H9 (cell line): ENCODE data around the gene TMEM185B. TPM values are rescaled to one million over a fixed set of nuclear protein-coding genes. Genes with fewer than 3 reads are reported as not detected.

ENCODE experiments used
- DNase-seq: peaks from one replicate; pipeline ENCODE4 v3.0.0-alpha.2; 2017
- H2AFZ ChIP-seq: one replicate; pipeline ENCODE4 v1.6.1; 2013; ENCODE audit warnings: mild to moderate bottlenecking, low read length, control low read depth, moderate library complexity
- H2AK5ac ChIP-seq: 2 replicates; pipeline ENCODE4 v1.6.1; 2013; ENCODE audit warnings: low read length, control low read depth, mixed read lengths; ENCODE audit not compliant: insufficient read length
- H2BK120ac ChIP-seq: one replicate; pipeline ENCODE4 v1.6.1; 2013; ENCODE audit warnings: low read depth, mild to moderate bottlenecking, low read length, control low read depth, inconsistent platforms; ENCODE audit not compliant: poor library complexity, severe bottlenecking
- H2BK12ac ChIP-seq: 2 replicates; pipeline ENCODE4 v1.6.1; 2013; ENCODE audit warnings: low read length, control low read depth, mixed read lengths, low read depth; ENCODE audit not compliant: insufficient read length
- H2BK15ac ChIP-seq: 2 replicates; pipeline ENCODE4 v1.6.1; 2013; ENCODE audit warnings: low read depth, low read length, control low read depth
- H2BK20ac ChIP-seq: one replicate; pipeline ENCODE4 v1.6.1; 2013; ENCODE audit warnings: low read depth, mild to moderate bottlenecking, low read length, control low read depth, inconsistent platforms; ENCODE audit not compliant: poor library complexity, severe bottlenecking
- H2BK5ac ChIP-seq: 2 replicates; pipeline ENCODE4 v1.6.1; 2013; ENCODE audit warnings: low read length, control low read depth, mixed read lengths; ENCODE audit not compliant: insufficient read length
- H3K14ac ChIP-seq: 2 replicates; pipeline ENCODE4 v1.6.1; 2013; ENCODE audit warnings: low read length, control low read depth; ENCODE audit not compliant: insufficient read depth
- H3K18ac ChIP-seq: 2 replicates; pipeline ENCODE4 v1.6.1; 2013; ENCODE audit warnings: low read depth, mild to moderate bottlenecking, mixed read lengths, low read length, control low read depth; ENCODE audit not compliant: insufficient read length
- H3K23ac ChIP-seq: 2 replicates; pipeline ENCODE4 v1.6.1; 2013; ENCODE audit warnings: low read length, control low read depth, mixed read lengths, low read depth; ENCODE audit not compliant: insufficient read length
- H3K23me2 ChIP-seq: 2 replicates; pipeline ENCODE4 v1.6.1; 2013; ENCODE audit warnings: low read depth, mild to moderate bottlenecking, mixed read lengths, low read length, control low read depth; ENCODE audit not compliant: insufficient read length, poor library complexity, severe bottlenecking
- H3K27ac ChIP-seq: 2 replicates; pipeline ENCODE4 v1.5.1; 2013; ENCODE audit warnings: low read length, control low read depth, mixed read lengths, low read depth; ENCODE audit not compliant: insufficient read length
- H3K27me3 ChIP-seq: 2 replicates; pipeline ENCODE4 v1.6.1; 2013; ENCODE audit warnings: low read length, control low read depth, inconsistent platforms; ENCODE audit not compliant: insufficient read depth
- H3K4ac ChIP-seq: 2 replicates; pipeline ENCODE4 v1.6.1; 2013; ENCODE audit warnings: low read depth, mild to moderate bottlenecking, control low read depth, inconsistent platforms, low read length, moderate library complexity
- H3K4me1 ChIP-seq: 2 replicates; pipeline ENCODE4 v1.6.1; 2013; ENCODE audit warnings: low read length, control low read depth, inconsistent platforms; ENCODE audit not compliant: insufficient read depth
- H3K4me2 ChIP-seq: 2 replicates; pipeline ENCODE4 v1.6.1; 2013; ENCODE audit warnings: low read length, control low read depth, mixed read lengths; ENCODE audit not compliant: insufficient read length, insufficient read depth
- H3K56ac ChIP-seq: 2 replicates; pipeline ENCODE4 v1.6.1; 2013; ENCODE audit warnings: low read depth, mild to moderate bottlenecking, mixed read lengths, low read length, control low read depth; ENCODE audit not compliant: insufficient read length
- H3K79me1 ChIP-seq: 2 replicates; pipeline ENCODE4 v1.6.1; 2013; ENCODE audit warnings: low read depth, mild to moderate bottlenecking, moderate library complexity, low read length, control low read depth, inconsistent platforms; ENCODE audit not compliant: insufficient read depth, poor library complexity, severe bottlenecking
- H3K79me2 ChIP-seq: 2 replicates; pipeline ENCODE4 v1.6.1; 2013; ENCODE audit warnings: low read length, control low read depth, inconsistent platforms; ENCODE audit not compliant: insufficient read depth
- H3K9ac ChIP-seq: 2 replicates; pipeline ENCODE4 v1.6.1; 2013; ENCODE audit warnings: low read length, control low read depth, mixed read lengths; ENCODE audit not compliant: insufficient read length; ENCODE audit errors: extremely low read depth
- H3K9me3 ChIP-seq: one replicate; pipeline ENCODE4 v1.6.1; 2013; ENCODE audit warnings: low read depth, low read length, inconsistent platforms; ENCODE audit not compliant: control insufficient read depth
- H3T11ph ChIP-seq: one replicate; pipeline ENCODE4 v1.6.1; 2013; ENCODE audit warnings: mild to moderate bottlenecking, low read length, control low read depth, inconsistent platforms
- H4K20me1 ChIP-seq: one replicate; pipeline ENCODE4 v1.6.1; 2013; ENCODE audit not compliant: control insufficient read depth, insufficient read length, insufficient read depth
- H4K5ac ChIP-seq: 2 replicates; pipeline ENCODE4 v1.6.1; 2013; ENCODE audit warnings: low read depth, mild to moderate bottlenecking, mixed read lengths, low read length, control low read depth; ENCODE audit not compliant: insufficient read length
- H4K8ac ChIP-seq: replicated peaks from 2 replicates; pipeline ENCODE4 v1.6.1; 2013; ENCODE audit warnings: low read length, control low read depth, mixed read lengths, low read depth; ENCODE audit not compliant: insufficient read length
- H4K91ac ChIP-seq: 2 replicates; pipeline ENCODE4 v1.6.1; 2013; ENCODE audit warnings: low read depth, mild to moderate bottlenecking, moderate library complexity, mixed read lengths, low read length, control low read depth; ENCODE audit not compliant: insufficient read length
- H3K27ac Mint-ChIP-seq, 3 experiments: 2 replicates in 2 of 3; 3 replicates in 1 of 3; pipeline ENCODE4 v1.8.0; 2020 to 2021; ENCODE audit warnings: mixed read lengths in 3 of 3, mild to moderate bottlenecking in 1 of 3, moderate library complexity in 1 of 3
- H3K27me3 Mint-ChIP-seq: 2 replicates; pipeline ENCODE4 v1.8.0; 2021; ENCODE audit warnings: low read depth, mild to moderate bottlenecking, moderate library complexity, mixed read lengths
- H3K36me3 Mint-ChIP-seq, 3 experiments: 2 replicates in 2 of 3; 3 replicates in 1 of 3; pipeline ENCODE4 v1.8.0; 2020 to 2021; ENCODE audit warnings: low read depth in 3 of 3, mixed read lengths in 3 of 3; ENCODE audit not compliant: insufficient read depth in 1 of 3
- H3K4me1 Mint-ChIP-seq, 2 experiments: 2 replicates each; pipeline ENCODE4 v1.8.0; 2020; ENCODE audit warnings: mixed read lengths in 2 of 2
- H3K4me3 Mint-ChIP-seq, 2 experiments: 2 replicates in 1 of 2; 3 replicates in 1 of 2; pipeline ENCODE4 v1.8.0; 2020 to 2021; ENCODE audit warnings: mild to moderate bottlenecking in 2 of 2, mixed read lengths in 2 of 2, moderate library complexity in 1 of 2
- H3K9me3 Mint-ChIP-seq, 2 experiments: 2 replicates in 1 of 2; 3 replicates in 1 of 2; pipeline ENCODE4 v1.8.0; 2020; ENCODE audit warnings: mild to moderate bottlenecking in 2 of 2, mixed read lengths in 2 of 2, moderate library complexity in 1 of 2
- WGBS: extraction: QIAGEN DNeasy Blood & Tissue Kit; methylation state at CpG from one replicate; pipeline ENCODE4 v1.1.7; 2013; ENCODE audit warnings: missing lambda C conversion rate, low lambda C conversion rate, mixed read lengths; ENCODE audit not compliant: insufficient read length; ENCODE audit errors: extremely low coverage; 5-methylcytosine and 5-hydroxymethylcytosine counted together
- total RNA-seq: library from RNA; stranded (reverse); gene quantifications from 2 replicates; pipeline ENCODE4 v1.2.1, GENCODE V29; 2021
- TF ChIP-seq, protein P1 (sequence below): fragments of 200-600 bp; sonication (generic); conservative IDR thresholded peaks from 3 replicates; pipeline ENCODE4 v1.8.0; 2021; ENCODE audit warnings: antibody characterized with exemption, mild to moderate bottlenecking

TMEM185B gene
- total RNA-seq, 1 experiment from 2014 or later = 29.0 TPM

DNA sequence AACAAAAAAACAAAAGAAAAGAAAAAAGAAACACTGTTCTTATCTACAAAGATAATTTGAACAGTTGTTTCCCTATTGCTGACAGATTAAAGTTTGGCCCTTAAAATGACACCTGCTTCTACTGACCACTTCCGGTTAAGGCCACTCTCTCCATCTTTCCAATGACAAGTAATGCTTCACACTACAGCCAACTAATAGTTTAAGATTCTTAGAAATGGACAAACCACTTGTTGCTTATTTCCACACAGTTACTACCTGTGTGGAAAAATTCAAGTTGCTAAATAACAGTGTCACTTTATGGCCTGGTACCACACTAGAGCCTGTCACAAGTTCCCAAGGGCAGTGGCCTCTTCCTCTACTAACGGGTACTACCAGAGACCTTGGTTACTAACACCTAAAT, 2.4 kb downstream of the TMEM185B start:
- Histone ChIP-seq H3K4me2 (no peak overlapping the region), H4K20me1 (peaks cover 5% of the 10 kb centered on the region), H3K27me3 (peaks cover 10% of the 10 kb centered on the region; the same call in 1 of the 2 replicates), H3K4ac (no peak overlapping the region), H2AFZ (no peak overlapping the region), H2BK15ac (no peak overlapping the region), H2BK120ac (no peak overlapping the region), H3K56ac (no peak overlapping the region), H3K27ac (no peak overlapping the region), H2BK12ac (no peak overlapping the region), H3K14ac (no peak overlapping the region), H3K23ac (no peak overlapping the region), H3K23me2 (no peaks in the 10 kb centered on the region), H2BK20ac (no peak overlapping the region), H3K9ac (no peak overlapping the region), H4K5ac (no peak overlapping the region), H4K8ac (no peak overlapping the region), H3K9me3 (peaks cover 4% of the 10 kb centered on the region), H2BK5ac (no peak overlapping the region), H3K18ac (no peak overlapping the region), H3K4me1 (no peaks in the 10 kb centered on the region), H3K79me1 (no peaks in the 10 kb centered on the region), H3K79me2 (no peaks in the 10 kb centered on the region; the same call in 1 of the 2 replicates), H3T11ph (no peak overlapping the region), H4K91ac (no peak overlapping the region), H2AK5ac (no peak overlapping the region)
- Mint-ChIP-seq H3K27me3 (peaks cover 36% of the 10 kb centered on the region), H3K4me1 (peaks cover 29 to 34% of the 10 kb centered on the region in 2 experiments), H3K4me3 (no peak overlapping the region), H3K27ac (no peak overlapping the region), H3K9me3 (peaks cover 6 to 9% of the 10 kb centered on the region in 2 experiments), H3K36me3 (peaks cover 10 to 25% (median 23%) of the 10 kb centered on the region in 3 experiments)
- DNase-seq = no peak
- TF ChIP-seq, protein P1, sequence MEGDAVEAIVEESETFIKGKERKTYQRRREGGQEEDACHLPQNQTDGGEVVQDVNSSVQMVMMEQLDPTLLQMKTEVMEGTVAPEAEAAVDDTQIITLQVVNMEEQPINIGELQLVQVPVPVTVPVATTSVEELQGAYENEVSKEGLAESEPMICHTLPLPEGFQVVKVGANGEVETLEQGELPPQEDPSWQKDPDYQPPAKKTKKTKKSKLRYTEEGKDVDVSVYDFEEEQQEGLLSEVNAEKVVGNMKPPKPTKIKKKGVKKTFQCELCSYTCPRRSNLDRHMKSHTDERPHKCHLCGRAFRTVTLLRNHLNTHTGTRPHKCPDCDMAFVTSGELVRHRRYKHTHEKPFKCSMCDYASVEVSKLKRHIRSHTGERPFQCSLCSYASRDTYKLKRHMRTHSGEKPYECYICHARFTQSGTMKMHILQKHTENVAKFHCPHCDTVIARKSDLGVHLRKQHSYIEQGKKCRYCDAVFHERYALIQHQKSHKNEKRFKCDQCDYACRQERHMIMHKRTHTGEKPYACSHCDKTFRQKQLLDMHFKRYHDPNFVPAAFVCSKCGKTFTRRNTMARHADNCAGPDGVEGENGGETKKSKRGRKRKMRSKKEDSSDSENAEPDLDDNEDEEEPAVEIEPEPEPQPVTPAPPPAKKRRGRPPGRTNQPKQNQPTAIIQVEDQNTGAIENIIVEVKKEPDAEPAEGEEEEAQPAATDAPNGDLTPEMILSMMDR = no peak
- WGBS = no CpG with 5 or more reads among the region's 2 CpGs
